Ovary (tissue), 3 donors: ENCODE data around the gene PADI2.

Experiments used
- CTCF ChIP-seq, 3 donors: fragments of 450-650 bp in 2 of 3; fragments of 200-600 bp in 1 of 3; IDR thresholded peaks; one replicate each; pipeline versions ENCODE4 v1.5.1 to v1.8.0; 2016 to 2022; ENCODE audit warnings: antibody characterized with exemption in 3 of 3, mild to moderate bottlenecking in 1 of 3
- POLR2A ChIP-seq: fragments of 450-650 bp; IDR thresholded peaks from one replicate; pipeline ENCODE4 v1.6.1; 2017; ENCODE audit warnings: antibody characterized with exemption, mild to moderate bottlenecking, moderate library complexity
- donor health status: DM: no; HTN: no; CAD: no.

DNA sequence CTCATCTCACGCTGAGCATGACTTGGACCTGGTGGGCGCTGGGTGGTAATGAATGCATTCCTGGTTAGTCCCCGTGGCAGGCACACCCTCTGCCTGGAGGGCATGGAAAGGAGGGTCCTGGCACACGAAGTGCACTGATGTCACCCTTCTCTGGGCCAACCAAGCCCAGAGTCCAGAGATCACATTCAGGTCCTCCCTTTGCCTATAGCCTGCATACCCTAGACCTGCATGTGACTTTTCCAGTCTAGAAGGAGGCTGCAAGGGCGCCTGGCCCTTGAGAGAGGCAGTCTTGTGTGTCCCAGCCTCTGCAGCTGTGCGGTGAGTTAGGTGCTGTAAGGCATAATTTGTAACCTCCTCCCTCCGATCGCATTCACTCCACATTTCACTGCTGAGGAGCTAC lies 22.1 kb downstream of the PADI2 start:
- TF ChIP-seq POLR2A = no peak
- TF ChIP-seq CTCF (IDR thresholded peaks at IDR 0.05) = no peak
